Endometrial microvascular endothelial cells (primary cell): Measurements from ENCODE around the gene ARHGEF33. TPM values are rescaled to one million over a fixed set of nuclear protein-coding genes. Genes with fewer than 3 reads are reported as not detected.

Source experiments
- in situ Hi-C: cut with HindIII; loops from 2 replicates; pipeline ENCODE4 v1.10.0; 2017; ENCODE audit warnings: low sequenced_read_pairs, low pct_unique_long_range_greater_than_20kb; ENCODE audit errors: inconsistent ontology term
- total RNA-seq: library from RNA; depleted of rRNA; stranded (reverse); fragments of >200 nt; gene quantifications from one replicate; pipeline ENCODE4 v1.2.3, GENCODE V29; 2015; ENCODE audit errors: inconsistent ontology term

Gene ARHGEF33
- total RNA-seq, 1 donor from 2014 or later = not detected

GRCh38 chr2:38907242-38907641, 17.6 kb downstream of the ARHGEF33 start:
- in situ Hi-C loops = no loop called here

GRCh38 chr2:38907743-38908562, 18.3 kb downstream of the ARHGEF33 start:
- in situ Hi-C loops = no loop called here

- in situ Hi-C loops = no loop called here
These were observed 20.2 kb downstream of the ARHGEF33 start for GRCh38 chr2:38909872-38910271.

GRCh38 chr2:38911191-38911590, 21.5 kb downstream of the ARHGEF33 start:
- in situ Hi-C loops = no loop called here

- in situ Hi-C loops = no loop called here
These were observed 22.9 kb downstream of the ARHGEF33 start for GRCh38 chr2:38912619-38913018.

- in situ Hi-C loops = no loop called here
These were observed 32.7 kb downstream of the ARHGEF33 start for GRCh38 chr2:38922389-38922788.

GRCh38 chr2:38922902-38923301, 33.2 kb downstream of the ARHGEF33 start:
- in situ Hi-C loops = no loop called here

- in situ Hi-C loops = loop anchor here (25.0 kb wide), 1 partner anchor 286 kb away; no protein-coding TSS in a partner anchor
These were observed 36.3 kb downstream of the ARHGEF33 start for GRCh38 chr2:38925982-38926381.

GRCh38 chr2:38930600-38930999, 40.9 kb downstream of the ARHGEF33 start:
- in situ Hi-C loops = loop anchor here (25.0 kb wide), 1 partner anchor 282 kb away; no protein-coding TSS in a partner anchor

GRCh38 chr2:38932586-38932985, 42.9 kb downstream of the ARHGEF33 start:
- in situ Hi-C loops = loop anchor here (25.0 kb wide), 1 partner anchor 280 kb away; no protein-coding TSS in a partner anchor

- in situ Hi-C loops = loop anchor here (25.0 kb wide), 1 partner anchor 279 kb away; no protein-coding TSS in a partner anchor
These were observed 44.0 kb downstream of the ARHGEF33 start for GRCh38 chr2:38933653-38934052.

- in situ Hi-C loops = loop anchor here (25.0 kb wide), 1 partner anchor 278 kb away; no protein-coding TSS in a partner anchor
These were observed 45.1 kb downstream of the ARHGEF33 start for GRCh38 chr2:38934742-38935141.

GRCh38 chr2:38935568-38936172, 46.0 kb downstream of the ARHGEF33 start:
- in situ Hi-C loops = loop anchor here (25.0 kb wide), 1 partner anchor 277 kb away; no protein-coding TSS in a partner anchor

- in situ Hi-C loops = loop anchor here (25.0 kb wide), 1 partner anchor 276 kb away; no protein-coding TSS in a partner anchor
These were observed 46.8 kb downstream of the ARHGEF33 start for GRCh38 chr2:38936516-38936915.

GRCh38 chr2:38937548-38937947, 47.9 kb downstream of the ARHGEF33 start:
- in situ Hi-C loops = loop anchor here (25.0 kb wide), 1 partner anchor 275 kb away; no protein-coding TSS in a partner anchor

GRCh38 chr2:38940746-38941145, 51.1 kb downstream of the ARHGEF33 start:
- in situ Hi-C loops = loop anchor here (25.0 kb wide), 1 partner anchor 272 kb away; no protein-coding TSS in a partner anchor

GRCh38 chr2:38943784-38944183, 54.1 kb downstream of the ARHGEF33 start:
- in situ Hi-C loops = loop anchor here (25.0 kb wide), 1 partner anchor 269 kb away; no protein-coding TSS in a partner anchor

- in situ Hi-C loops = loop anchor here (25.0 kb wide), 1 partner anchor 267 kb away; no protein-coding TSS in a partner anchor
These were observed 55.7 kb downstream of the ARHGEF33 start for GRCh38 chr2:38945372-38945771.

- in situ Hi-C loops = loop anchor here (25.0 kb wide), 1 partner anchor 266 kb away; no protein-coding TSS in a partner anchor
These were observed 56.2 kb downstream of the ARHGEF33 start for GRCh38 chr2:38945911-38946310.
